KMS-11 (cell line): ENCODE measurements around the gene MS4A15.

ENCODE experiments used
- H2AFZ ChIP-seq: fragments of 200-600 bp; sonication (generic); 2 replicates; pipeline ENCODE4 v1.6.1; 2016; ENCODE audit warnings: antibody characterized with exemption, mixed run types, low read depth
- H3K27ac ChIP-seq: fragments of 200-600 bp; sonication (generic); 2 replicates; pipeline ENCODE4 v1.6.1; 2016; ENCODE audit warnings: mild to moderate bottlenecking, mixed run types
- H3K27me3 ChIP-seq: fragments of 200-600 bp; sonication (generic); 2 replicates; pipeline ENCODE4 v1.6.1; 2017; ENCODE audit warnings: mild to moderate bottlenecking, low read depth, mixed run types, moderate library complexity; ENCODE audit not compliant: insufficient read depth
- H3K36me3 ChIP-seq: fragments of 200-600 bp; sonication (generic); 2 replicates; pipeline ENCODE4 v1.6.1; 2017; ENCODE audit warnings: mild to moderate bottlenecking, mixed run types; ENCODE audit not compliant: insufficient read depth
- H3K4me1 ChIP-seq: fragments of 200-600 bp; sonication (generic); 2 replicates; pipeline ENCODE4 v1.6.1; 2016; ENCODE audit warnings: mild to moderate bottlenecking, low read depth, mixed run types; ENCODE audit not compliant: poor library complexity, severe bottlenecking
- H3K4me2 ChIP-seq: fragments of 200-600 bp; sonication (generic); 2 replicates; pipeline ENCODE4 v1.7.0; 2016; ENCODE audit warnings: mild to moderate bottlenecking, mixed run types
- H3K4me3 ChIP-seq: fragments of 200-600 bp; sonication (generic); IDR thresholded peaks from 2 replicates; pipeline ENCODE4 v1.6.1; 2017; ENCODE audit warnings: low read depth, low read length, mixed read lengths; ENCODE audit not compliant: insufficient read depth
- H3K79me2 ChIP-seq: fragments of 200-600 bp; sonication (generic); 2 replicates; pipeline ENCODE4 v1.6.1; 2016; ENCODE audit warnings: low read depth, mixed run types; ENCODE audit not compliant: insufficient read depth
- H3K9ac ChIP-seq: fragments of 200-600 bp; sonication (generic); 2 replicates; pipeline ENCODE4 v1.6.1; 2016; ENCODE audit warnings: mild to moderate bottlenecking, mixed run types
- H4K20me1 ChIP-seq: fragments of 200-600 bp; sonication (generic); 2 replicates; pipeline ENCODE4 v1.6.1; 2016; ENCODE audit warnings: mild to moderate bottlenecking, mixed run types; ENCODE audit not compliant: insufficient read depth
- TF ChIP-seq, protein P1 (sequence below): fragments of 200-600 bp; sonication (generic); conservative IDR thresholded peaks from 2 replicates; pipeline ENCODE4 v1.6.1; 2017; ENCODE audit warnings: low read depth, mild to moderate bottlenecking, antibody characterized with exemption, low read length, moderate library complexity, mixed read lengths

Gene MS4A15

DNA sequence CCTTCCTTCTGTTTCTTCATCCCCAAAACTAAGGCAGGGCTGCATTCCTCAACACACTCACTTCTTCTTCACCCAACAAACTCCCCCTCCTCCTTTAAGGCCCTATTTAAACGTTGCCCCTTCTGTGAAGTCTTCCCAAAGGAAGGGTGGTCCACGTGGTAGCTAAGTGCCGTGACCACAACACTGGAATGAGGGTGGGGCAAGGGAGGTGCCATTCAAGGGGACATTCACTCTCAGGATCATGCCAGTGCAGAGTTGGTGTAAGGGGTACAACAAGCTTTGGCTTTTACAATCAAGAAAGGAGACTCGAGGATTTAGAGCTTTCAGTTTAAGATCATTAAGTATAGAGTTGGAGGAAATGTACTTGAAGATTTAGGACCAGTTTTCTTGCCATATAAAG, 20.4 kb downstream of the MS4A15 start:
- Histone ChIP-seq H4K20me1 (no peaks in the 10 kb centered on the region), H3K9ac (no peak overlapping the region), H2AFZ (no peak overlapping the region), H3K36me3 (no peaks in the 10 kb centered on the region), H3K27ac (no peak overlapping the region), H3K4me1 (no peaks in the 10 kb centered on the region), H3K79me2 (no peaks in the 10 kb centered on the region), H3K4me3 (no peak overlapping the region), H3K27me3 (no peaks in the 10 kb centered on the region), H3K4me2 (no peak overlapping the region)
- TF ChIP-seq, protein P1, sequence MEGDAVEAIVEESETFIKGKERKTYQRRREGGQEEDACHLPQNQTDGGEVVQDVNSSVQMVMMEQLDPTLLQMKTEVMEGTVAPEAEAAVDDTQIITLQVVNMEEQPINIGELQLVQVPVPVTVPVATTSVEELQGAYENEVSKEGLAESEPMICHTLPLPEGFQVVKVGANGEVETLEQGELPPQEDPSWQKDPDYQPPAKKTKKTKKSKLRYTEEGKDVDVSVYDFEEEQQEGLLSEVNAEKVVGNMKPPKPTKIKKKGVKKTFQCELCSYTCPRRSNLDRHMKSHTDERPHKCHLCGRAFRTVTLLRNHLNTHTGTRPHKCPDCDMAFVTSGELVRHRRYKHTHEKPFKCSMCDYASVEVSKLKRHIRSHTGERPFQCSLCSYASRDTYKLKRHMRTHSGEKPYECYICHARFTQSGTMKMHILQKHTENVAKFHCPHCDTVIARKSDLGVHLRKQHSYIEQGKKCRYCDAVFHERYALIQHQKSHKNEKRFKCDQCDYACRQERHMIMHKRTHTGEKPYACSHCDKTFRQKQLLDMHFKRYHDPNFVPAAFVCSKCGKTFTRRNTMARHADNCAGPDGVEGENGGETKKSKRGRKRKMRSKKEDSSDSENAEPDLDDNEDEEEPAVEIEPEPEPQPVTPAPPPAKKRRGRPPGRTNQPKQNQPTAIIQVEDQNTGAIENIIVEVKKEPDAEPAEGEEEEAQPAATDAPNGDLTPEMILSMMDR: no peak

DNA sequence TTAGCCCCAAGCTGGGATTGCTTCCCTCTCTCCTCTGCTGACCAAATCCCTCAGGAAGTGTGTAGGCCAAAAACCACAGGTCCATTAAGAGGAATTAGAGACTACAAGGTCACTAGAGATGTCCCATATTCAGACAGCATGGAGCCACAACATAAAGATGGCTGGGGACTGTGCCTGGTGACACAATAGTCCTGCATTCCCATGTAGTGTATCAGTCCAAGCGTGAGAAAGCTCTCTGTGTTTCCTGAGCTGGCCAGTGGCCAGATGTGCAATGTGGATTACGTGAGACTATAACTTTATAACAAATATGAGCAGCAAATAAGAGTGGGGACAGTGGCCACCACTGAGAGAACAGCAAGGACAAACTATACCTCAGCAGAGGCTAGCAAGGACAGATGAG, 20.9 kb downstream of the MS4A15 start:
- H3K27me3 ChIP-seq: no peaks in the 10 kb centered on the region
- H4K20me1 ChIP-seq: no peaks in the 10 kb centered on the region
- no peak overlapping the region for H3K9ac ChIP-seq
- H3K4me1 ChIP-seq: no peaks in the 10 kb centered on the region
- TF ChIP-seq, protein P1: no peak
- H3K4me2 ChIP-seq: no peak overlapping the region
- no peaks in the 10 kb centered on the region for H3K79me2 ChIP-seq
- no peaks in the 10 kb centered on the region for H3K36me3 ChIP-seq
- no peak overlapping the region for H2AFZ ChIP-seq
- H3K4me3 ChIP-seq: no peak overlapping the region
- H3K27ac ChIP-seq: no peak overlapping the region

DNA sequence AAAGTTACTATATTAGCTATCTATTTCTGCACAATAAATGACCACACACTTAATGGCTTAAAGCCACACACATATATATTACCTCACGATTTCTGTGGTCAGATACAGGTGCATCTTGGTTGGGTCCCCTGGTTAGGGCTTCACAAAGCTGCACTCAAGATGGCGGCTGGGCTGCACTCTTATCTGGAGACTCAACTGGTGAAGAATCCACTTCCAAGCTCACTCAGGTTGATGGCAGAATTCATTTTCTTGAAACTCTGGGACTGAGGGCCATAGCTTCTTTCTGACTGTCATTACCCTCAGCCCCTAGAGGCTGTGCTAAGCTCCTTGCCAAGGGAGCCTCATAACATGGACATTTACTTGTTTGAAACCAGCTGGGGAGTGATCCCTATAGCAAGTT, 23.4 kb downstream of the MS4A15 start:
- Histone ChIP-seq H3K4me2 (no peak overlapping the region), H2AFZ (no peak overlapping the region), H3K36me3 (no peaks in the 10 kb centered on the region), H3K9ac (no peak overlapping the region), H3K79me2 (no peaks in the 10 kb centered on the region), H3K27ac (no peak overlapping the region), H3K27me3 (no peaks in the 10 kb centered on the region), H4K20me1 (no peaks in the 10 kb centered on the region), H3K4me3 (no peak overlapping the region), H3K4me1 (no peaks in the 10 kb centered on the region)
- TF ChIP-seq, protein P1: no peak

- Histone ChIP-seq H3K9ac (no peak overlapping the region), H4K20me1 (no peaks in the 10 kb centered on the region)
These were observed 24.1 kb downstream of the MS4A15 start for GRCh38 chr11:60780774-60781173.

More at GRCh38 chr11:60780774-60781173, 24.1 kb downstream of the MS4A15 start:
- Histone ChIP-seq H3K36me3 (no peaks in the 10 kb centered on the region), H3K4me1 (no peaks in the 10 kb centered on the region), H3K4me3 (no peak overlapping the region), H3K4me2 (no peak overlapping the region), H3K27me3 (no peaks in the 10 kb centered on the region), H2AFZ (no peak overlapping the region), H3K27ac (no peak overlapping the region), H3K79me2 (no peaks in the 10 kb centered on the region)
- TF ChIP-seq, protein P1: no peak
